ENCODE measurements around the gene OR8B4. TPM values are rescaled to one million over a fixed set of nuclear protein-coding genes. Genes with fewer than 3 reads are reported as not detected.

Gene OR8B4
- total and polyA plus RNA-seq, 10 of the 15 experiments (the other 5 are each of a cell fraction or from before 2014, with no cell fraction given): not detected

DNA sequence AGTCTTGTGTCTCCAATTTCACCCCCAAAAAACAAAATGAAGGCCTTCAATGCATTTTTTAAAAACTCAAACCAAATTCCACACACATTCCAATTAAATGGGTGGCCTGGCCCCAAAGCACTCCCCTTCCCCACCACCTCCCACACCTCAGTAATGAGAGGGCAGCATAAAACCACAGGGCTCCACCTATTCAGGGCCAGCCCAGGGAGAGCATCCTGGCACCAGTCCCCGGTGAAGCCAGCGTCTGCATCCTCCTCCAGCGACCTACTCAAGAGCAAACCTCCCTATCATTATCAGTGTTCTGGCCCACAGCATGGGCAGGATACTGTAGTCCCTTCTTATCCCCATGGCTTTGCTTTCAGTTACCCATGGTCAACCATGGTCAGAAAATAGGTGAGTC, 38.7 kb upstream of the OR8B4 start:
- no peaks in the 10 kb centered on the region for H3K27me3 ChIP-seq (replicated peaks in 1 of 2; ENCODE audit: control insufficient read depth in 2 of 2, insufficient read depth in 2 of 2, low read length in 1 of 2)
- no peaks in the 10 kb centered on the region for H4K20me1 ChIP-seq (ENCODE audit: control insufficient read depth, insufficient read depth)
- no peak overlapping the region for H2AFZ ChIP-seq (ENCODE audit: control insufficient read depth, low read depth, low read length)
- ChIA-PET CTCF (no interaction called here), SMC1A (ENCODE audit: uncharacterized antibody, unreplicated experiment) (no interaction called here), RAD21 (ENCODE audit: unreplicated experiment) (no interaction called here), POLR2A (no interaction called here)
- H3K79me2 ChIP-seq (ENCODE audit: control insufficient read depth, insufficient read depth, low read length): no peaks in the 10 kb centered on the region
- WGBS (ENCODE audit: insufficient coverage, insufficient replicate concordance, low lambda C conversion rate, missing lambda C conversion rate): 61% methylated on average over 3 of the region's 3 CpGs
- no TSS peak for BruUV-seq (replicated peaks)
- no peak overlapping the region for H3K4me3 ChIP-seq
- H3K4me1 ChIP-seq (ENCODE audit: control insufficient read depth, insufficient read depth, low read length): no peaks in the 10 kb centered on the region
- no peaks in the 10 kb centered on the region for H3K9me3 ChIP-seq (replicated peaks; ENCODE audit: control insufficient read depth, insufficient read depth, low read length)
- H3K36me3 ChIP-seq (ENCODE audit: control insufficient read depth in 2 of 2, insufficient read depth in 2 of 2, low read length in 1 of 2): no peaks in the 10 kb centered on the region
- FAIRE-seq (no peak), ATAC-seq (no peak), DNase-seq (ENCODE audit: low read depth, low spot score) (no peak)
- in situ Hi-C loops (cut with MboI): no loop called here
- no peak overlapping the region for H3K4me2 ChIP-seq (ENCODE audit: control insufficient read depth, insufficient read depth)
- no peak overlapping the region for H3K27ac ChIP-seq (ENCODE audit: control insufficient read depth, insufficient read depth)
- H3K9ac ChIP-seq (ENCODE audit: control insufficient read depth, insufficient read depth, low read length): no peak overlapping the region
- TF ChIP-seq MYB (IDR thresholded peaks at IDR 0.05; ENCODE audit: borderline replicate concordance, low read depth, low read length) (no peak), FOXM1 (IDR thresholded peaks at IDR 0.05; ENCODE audit: low read depth, low read length) (no peak), SIX5 (IDR thresholded peaks at IDR 0.05; ENCODE audit: low read depth, low read length, severe bottlenecking) (no peak), SREBF2 (IDR thresholded peaks at IDR 0.05; ENCODE audit: low read length) (no peak), SMC3 (IDR thresholded peaks at IDR 0.05; ENCODE audit: borderline replicate concordance, low read length) (no peak), ZNF384 (IDR thresholded peaks at IDR 0.05; ENCODE audit: borderline replicate concordance, low read depth, low read length) (no peak), SP1 (IDR thresholded peaks at IDR 0.05; ENCODE audit: low read depth, low read length) (no peak), IKZF1 (conservative IDR thresholded peaks at IDR 0.05) (no peak), BACH1 (IDR thresholded peaks at IDR 0.05; ENCODE audit: borderline replicate concordance) (no peak)
- TF ChIP-seq, protein P1, sequence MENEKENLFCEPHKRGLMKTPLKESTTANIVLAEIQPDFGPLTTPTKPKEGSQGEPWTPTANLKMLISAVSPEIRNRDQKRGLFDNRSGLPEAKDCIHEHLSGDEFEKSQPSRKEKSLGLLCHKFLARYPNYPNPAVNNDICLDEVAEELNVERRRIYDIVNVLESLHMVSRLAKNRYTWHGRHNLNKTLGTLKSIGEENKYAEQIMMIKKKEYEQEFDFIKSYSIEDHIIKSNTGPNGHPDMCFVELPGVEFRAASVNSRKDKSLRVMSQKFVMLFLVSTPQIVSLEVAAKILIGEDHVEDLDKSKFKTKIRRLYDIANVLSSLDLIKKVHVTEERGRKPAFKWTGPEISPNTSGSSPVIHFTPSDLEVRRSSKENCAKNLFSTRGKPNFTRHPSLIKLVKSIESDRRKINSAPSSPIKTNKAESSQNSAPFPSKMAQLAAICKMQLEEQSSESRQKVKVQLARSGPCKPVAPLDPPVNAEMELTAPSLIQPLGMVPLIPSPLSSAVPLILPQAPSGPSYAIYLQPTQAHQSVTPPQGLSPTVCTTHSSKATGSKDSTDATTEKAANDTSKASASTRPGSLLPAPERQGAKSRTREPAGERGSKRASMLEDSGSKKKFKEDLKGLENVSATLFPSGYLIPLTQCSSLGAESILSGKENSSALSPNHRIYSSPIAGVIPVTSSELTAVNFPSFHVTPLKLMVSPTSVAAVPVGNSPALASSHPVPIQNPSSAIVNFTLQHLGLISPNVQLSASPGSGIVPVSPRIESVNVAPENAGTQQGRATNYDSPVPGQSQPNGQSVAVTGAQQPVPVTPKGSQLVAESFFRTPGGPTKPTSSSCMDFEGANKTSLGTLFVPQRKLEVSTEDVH (IDR thresholded peaks at IDR 0.05; ENCODE audit: low read depth, partially characterized antibody): no peak
- intact Hi-C loops (cut with micrococcal nuclease; ENCODE audit: unreplicated experiment): no loop called here
